Spleen (tissue), 11 donors: ENCODE data around the gene TWIST1. TPM values are rescaled to one million over a fixed set of nuclear protein-coding genes. Genes with fewer than 3 reads are reported as not detected.

Experiments
- DNase-seq: peaks from one replicate; pipeline ENCODE4 v3.0.0-alpha.2; 2020
- H3K27ac ChIP-seq, 8 donors: fragments of 200-600 bp; sonication (generic) in 7 of 8; 1 replicate in 4 of 8; 2 replicates in 4 of 8; pipeline versions ENCODE4 v1.5.0 to v1.8.0; 2016 to 2021; ENCODE audit warnings: inconsistent platforms in 4 of 8, mild to moderate bottlenecking in 4 of 8, moderate library complexity in 1 of 8
- H3K27me3 ChIP-seq, 7 donors: fragments of 200-600 bp; sonication (generic) in 6 of 7; replicated peaks in 1 of 7; 1 replicate in 4 of 7; 2 replicates in 3 of 7; pipeline versions ENCODE4 v1.5.0 to v1.8.0; 2016 to 2021; ENCODE audit warnings: inconsistent platforms in 3 of 7, mild to moderate bottlenecking in 1 of 7
- H3K36me3 ChIP-seq, 6 donors: fragments of 200-600 bp; sonication (generic) in 5 of 6; 1 replicate in 4 of 6; 2 replicates in 2 of 6; pipeline versions ENCODE4 v1.5.0 to v1.8.0; 2016 to 2021; ENCODE audit warnings: inconsistent platforms in 2 of 6
- H3K4me1 ChIP-seq, 6 donors: fragments of 200-600 bp; sonication (generic) in 5 of 6; 1 replicate in 3 of 6; 2 replicates in 3 of 6; pipeline versions ENCODE4 v1.5.0 to v1.8.0; 2016 to 2021; ENCODE audit warnings: inconsistent platforms in 3 of 6
- H3K4me3 ChIP-seq, 8 donors: fragments of 200-600 bp; sonication (generic) in 7 of 8; 1 replicate in 4 of 8; 2 replicates in 4 of 8; pipeline versions ENCODE4 v1.5.0 to v1.8.0; 2016 to 2021; ENCODE audit warnings: inconsistent platforms in 4 of 8, mild to moderate bottlenecking in 4 of 8, moderate library complexity in 2 of 8
- H3K9me3 ChIP-seq, 8 donors: fragments of 200-600 bp; sonication (generic) in 7 of 8; 1 replicate in 4 of 8; 2 replicates in 4 of 8; pipeline versions ENCODE4 v1.5.0 to v1.8.0; 2016 to 2021; ENCODE audit warnings: inconsistent platforms in 4 of 8
- CTCF ChIP-seq, 11 experiments: fragments of 200-600 bp in 7 of 11; fragments of 450-650 bp in 4 of 11; sonication (generic) in 4 of 11; IDR thresholded peaks in 8 of 11; conservative IDR thresholded peaks in 3 of 11; 1 replicate in 7 of 11; 2 replicates in 4 of 11; pipeline versions ENCODE4 v1.4.0 to v1.8.0; 2016 to 2021; ENCODE audit warnings: antibody characterized with exemption in 11 of 11, inconsistent platforms in 4 of 11, mild to moderate bottlenecking in 1 of 11
- POLR2A ChIP-seq, 3 donors: fragments of 450-650 bp; IDR thresholded peaks; one replicate each; pipeline ENCODE4 v1.5.1; 2017; ENCODE audit warnings: antibody characterized with exemption in 3 of 3, mild to moderate bottlenecking in 1 of 3
- POLR2AphosphoS5 ChIP-seq, 3 donors: sonication (generic); formaldehyde crosslinking; IDR thresholded peaks; one replicate each; pipeline ENCODE4 v1.5.1; 2017; ENCODE audit warnings: antibody characterized with exemption in 3 of 3
- WGBS, 5 donors: extraction: QIAGEN DNeasy Blood & Tissue Kit in 3 of 5; methylation state at CpG; one replicate each; pipeline versions ENCODE4 v1.1.5 to v1.1.7; 2013 to 2018; 5-methylcytosine and 5-hydroxymethylcytosine counted together
- intact Hi-C: fragments of 100-400 bp; cut with DNase I; formaldehyde crosslinking; loops from one replicate; pipeline ENCODE4 v1.15.0; 2023; ENCODE audit warnings: low total_unique reads
- polyA plus RNA-seq, 3 donors: library from polyadenylated mRNA; stranded (reverse); fragments of 200-250 nt; gene quantifications; one replicate each; pipeline ENCODE4 v1.2.1, GENCODE V29; 2013
- total RNA-seq, 7 donors: library from RNA; depleted of rRNA in 3 of 7; stranded (reverse); fragments of >200 nt in 3 of 7; fragmentation: NEBNext Ultra II Directional in 4 of 7; extraction: Animal tissue kit (Norgen Biotek cat#: 25700) in 4 of 7; gene quantifications; one replicate each; pipeline versions ENCODE4 v1.1.0 to v1.2.1, GENCODE V29; 2016 to 2021
- donor health status: healthy with polysubstance abuse.
- donor health status: DM: no; HTN: no; CAD: no; lungs with moderate emphysema.
- donor health status: DM: no; HTN: no; CAD: no.
- donor health status: Bipolar disorder and iron deficiency.
- donor health status: healthy.
- donor health status: DM: no; HTN: no; CAD: no.
- donor health status: DM: yes; HTN: yes; CAD: no.

Gene TWIST1
- total and polyA plus RNA-seq, 10 donors = 0.33 TPM; not detected in 9

DNA sequence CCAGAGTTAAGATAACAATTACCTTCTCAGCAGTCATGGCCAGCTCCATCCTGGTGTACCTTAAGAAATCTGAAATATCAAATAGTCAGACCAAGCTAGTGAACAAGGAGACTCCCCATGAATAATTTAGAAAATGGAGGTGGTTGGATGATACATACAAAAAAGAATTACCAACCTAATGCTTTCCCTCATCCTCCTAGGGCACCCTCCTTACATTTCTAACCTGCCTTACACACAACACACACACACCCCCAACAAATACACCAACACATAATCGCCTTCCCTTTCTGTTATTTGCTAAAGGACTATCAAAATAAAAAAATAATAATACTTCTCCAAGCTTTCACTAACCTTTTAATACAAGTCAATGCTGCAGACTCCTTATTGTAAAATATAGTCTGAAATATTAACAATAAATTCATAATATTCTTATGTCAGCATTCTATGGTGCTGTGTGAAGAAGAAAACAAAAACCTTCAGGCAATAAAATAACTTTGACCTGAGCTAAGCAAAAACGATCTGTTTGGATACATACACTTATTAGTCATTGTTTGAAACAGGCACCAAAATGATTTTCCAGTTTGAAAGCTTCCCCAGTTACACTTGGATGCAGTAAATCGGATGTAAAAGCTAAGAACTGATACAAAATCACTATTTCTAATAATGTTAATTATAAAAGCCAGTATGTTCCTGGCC lies 3.4 kb downstream of the TWIST1 start:
- WGBS, 5 donors = 34 to 42% (median 40%) methylated on average over 3 of the region's 3 CpGs
- peaks cover 6 to 42% (median 31%) of the 10 kb centered on the region in 6 donors for H3K4me1 ChIP-seq
- H3K9me3 ChIP-seq = no peaks in the 10 kb centered on the region
- peaks cover 4 to 100% (median 96%) of the 10 kb centered on the region in 7 donors for H3K27me3 ChIP-seq
- no peak overlapping the region for H3K4me3 ChIP-seq
- H3K36me3 ChIP-seq = no peaks in the 10 kb centered on the region
- no peak for DNase-seq
- TF ChIP-seq POLR2AphosphoS5 (IDR thresholded peaks at IDR 0.05) (no peak), POLR2A (IDR thresholded peaks at IDR 0.05) (no peak), CTCF (IDR thresholded peaks at IDR 0.05 in 8 of 11, conservative IDR thresholded peaks at IDR 0.05 in 3 of 11) (no peak)
- H3K27ac ChIP-seq = no peak overlapping the region
- intact Hi-C loops = no loop called here

DNA sequence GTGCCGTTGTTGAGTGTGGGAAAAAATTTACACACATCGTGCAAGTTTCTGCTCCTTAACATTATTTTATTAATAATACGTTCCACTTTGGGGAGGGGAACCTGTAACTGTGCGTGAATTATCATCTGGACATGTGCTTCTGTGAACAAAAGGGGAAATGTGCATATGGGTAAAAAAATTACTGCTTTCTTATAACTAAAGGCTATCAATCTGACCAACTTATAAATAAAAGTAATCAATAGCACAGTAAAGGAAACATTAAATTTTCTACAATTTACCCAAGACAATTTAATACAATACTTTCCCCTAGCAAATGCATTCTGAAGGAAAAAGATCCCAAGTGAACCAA lies 4.5 kb downstream of the TWIST1 start:
- peaks cover 4 to 100% (median 94%) of the 10 kb centered on the region in 7 donors for H3K27me3 ChIP-seq
- TF ChIP-seq CTCF (IDR thresholded peaks at IDR 0.05 in 8 of 11, conservative IDR thresholded peaks at IDR 0.05 in 3 of 11) (no peak), POLR2AphosphoS5 (IDR thresholded peaks at IDR 0.05) (no peak), POLR2A (IDR thresholded peaks at IDR 0.05) (no peak)
- WGBS, 5 donors = 9 to 14% (median 14%) methylated on average over 4 of the region's 4 CpGs

DNA sequence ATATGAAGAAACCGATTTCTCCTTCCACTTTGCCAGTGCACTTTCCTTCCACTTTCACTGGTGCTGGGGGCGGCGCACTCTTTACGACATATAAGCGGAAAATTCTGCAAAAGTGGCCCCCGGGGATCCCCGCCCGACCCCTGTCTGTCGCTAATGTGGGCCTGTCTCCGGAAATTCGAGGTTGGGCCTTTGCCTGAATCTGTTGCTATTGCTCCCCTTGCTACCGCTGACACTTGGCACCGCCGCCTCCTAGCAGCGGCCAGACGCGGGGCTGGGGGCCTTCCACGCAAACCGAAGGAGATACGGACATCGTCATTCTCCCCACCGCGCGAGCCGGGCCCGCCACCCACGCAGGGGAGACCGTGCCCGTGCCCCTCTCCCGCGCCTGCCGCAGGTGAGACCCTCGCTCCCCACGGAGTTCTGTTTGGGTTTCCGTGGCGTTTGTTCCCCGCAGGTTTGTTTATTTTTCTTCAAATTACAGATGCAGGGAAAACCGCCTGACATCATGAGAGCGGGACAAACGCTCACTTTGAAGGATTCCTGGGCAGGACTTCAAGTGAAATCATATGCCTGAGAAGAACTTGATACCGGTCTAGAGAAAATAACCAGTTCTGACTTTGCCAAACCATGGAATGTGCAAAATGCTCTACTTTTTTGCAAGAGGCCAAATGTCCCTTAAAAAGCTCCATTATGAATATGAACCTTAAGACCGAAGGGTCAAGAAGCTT lies 5.0 kb downstream of the TWIST1 start:
- H3K27me3 ChIP-seq = peaks cover 4 to 100% (median 94%) of the 10 kb centered on the region in 7 donors
- 5 to 10% (median 6%) methylated on average over 42 of the region's 42 CpGs for WGBS, 5 donors

More for the DNA sequence above, 4.5 kb downstream of the TWIST1 start:
- intact Hi-C loops = no loop called here
- no peak overlapping the region for H3K4me3 ChIP-seq
- DNase-seq = no peak
- H3K27ac ChIP-seq = no peak overlapping the region
- H3K36me3 ChIP-seq = no peaks in the 10 kb centered on the region
- H3K9me3 ChIP-seq = no peaks in the 10 kb centered on the region
- H3K4me1 ChIP-seq = peaks cover 6 to 33% (median 25%) of the 10 kb centered on the region in 6 donors

More for the DNA sequence above, 5.0 kb downstream of the TWIST1 start:
- Histone ChIP-seq H3K36me3 (no peaks in the 10 kb centered on the region), H3K9me3 (no peaks in the 10 kb centered on the region), H3K4me1 (peaks cover 6 to 33% (median 24%) of the 10 kb centered on the region in 6 donors), H3K27ac (no peak overlapping the region), H3K4me3 (peak overlapping the region in 1 of 8 donors; percentile 34)
- no peak for TF ChIP-seq POLR2AphosphoS5 (IDR thresholded peaks at IDR 0.05)
- peak in 1 of 11 experiments; percentile 7 for TF ChIP-seq CTCF (IDR thresholded peaks at IDR 0.05 in 8 of 11, conservative IDR thresholded peaks at IDR 0.05 in 3 of 11)
- peak; percentile 54 for DNase-seq
- intact Hi-C loops = no loop called here
